Transverse colon (tissue), 3 donors: Measurements from ENCODE around the gene MATK.

Experiments used
- POLR2A ChIP-seq: fragments of 450-650 bp; IDR thresholded peaks from one replicate; pipeline ENCODE4 v1.6.1; 2016; ENCODE audit warnings: antibody characterized with exemption, mild to moderate bottlenecking, moderate library complexity
- POLR2AphosphoS5 ChIP-seq, 3 donors: sonication (generic); formaldehyde crosslinking; IDR thresholded peaks; one replicate each; pipeline ENCODE4 v1.6.1; 2016; ENCODE audit warnings: antibody characterized with exemption in 3 of 3

- TF ChIP-seq POLR2AphosphoS5 (IDR thresholded peaks at IDR 0.05) (no peak), POLR2A (no peak)
These were observed 18.2 kb upstream of the MATK start for GRCh38 chr19:3804429-3804828.
